Keratinocyte (primary cell): ENCODE data around the gene FNDC8. TPM values are rescaled to one million over a fixed set of nuclear protein-coding genes. Genes with fewer than 3 reads are reported as not detected.

Experiments used
- DNase-seq: peaks from one replicate; pipeline ENCODE4 v3.0.0-alpha.2; 2011; ENCODE audit warnings: low read depth, missing footprints, low spot score
- FAIRE-seq: peaks from 2 replicates; lab custom pipeline; 2011; peaks lifted over from hg19 to GRCh38; lab: Jason Lieb, UNC
- H2AFZ ChIP-seq: 2 replicates; pipeline ENCODE4 v1.6.0; 2012; ENCODE audit warnings: low read length, control low read depth, inconsistent platforms; ENCODE audit not compliant: control insufficient read depth
- H3K27ac ChIP-seq: 2 replicates; pipeline ENCODE4 v1.5.1; 2011; ENCODE audit warnings: low read length; ENCODE audit not compliant: control insufficient read depth, insufficient read depth
- H3K27me3 ChIP-seq: 3 replicates; pipeline ENCODE4 v1.6.0; 2011; ENCODE audit warnings: low read length; ENCODE audit not compliant: control insufficient read depth, insufficient read depth; ENCODE audit errors: extremely low read depth
- H3K36me3 ChIP-seq, 2 experiments: 2 replicates in 1 of 2; 3 replicates in 1 of 2; pipeline ENCODE4 v1.5.1; 2011; ENCODE audit warnings: low read length in 2 of 2, mild to moderate bottlenecking in 1 of 2; ENCODE audit not compliant: control insufficient read depth in 2 of 2, insufficient read depth in 2 of 2; ENCODE audit errors: extremely low read depth in 1 of 2
- H3K4me1 ChIP-seq: 3 replicates; pipeline ENCODE4 v1.5.1; 2011; ENCODE audit warnings: low read length; ENCODE audit not compliant: control insufficient read depth, insufficient read depth; ENCODE audit errors: extremely low read depth
- H3K4me2 ChIP-seq: 3 replicates; pipeline ENCODE4 v1.6.0; 2011; ENCODE audit warnings: low read depth, low read length; ENCODE audit not compliant: control insufficient read depth, insufficient read depth; ENCODE audit errors: extremely low read depth
- H3K4me3 ChIP-seq, 3 experiments: fragments of 200-600 bp in 1 of 3; sonication (generic) in 1 of 3; 2 replicates in 2 of 3; 3 replicates in 1 of 3; pipeline ENCODE4 v1.5.1; 2011 to 2016; ENCODE audit warnings: low read length in 3 of 3, mild to moderate bottlenecking in 3 of 3, control low read depth in 2 of 3, inconsistent platforms in 1 of 3, low read depth in 1 of 3, mixed read lengths in 1 of 3, mixed run types in 1 of 3, moderate library complexity in 1 of 3; ENCODE audit not compliant: control insufficient read depth in 2 of 3, insufficient read depth in 2 of 3; ENCODE audit errors: extremely low read depth in 1 of 3
- H3K79me2 ChIP-seq: 2 replicates; pipeline ENCODE4 v1.6.0; 2012; ENCODE audit warnings: low read length; ENCODE audit not compliant: control insufficient read depth, insufficient read depth
- H3K9ac ChIP-seq: 3 replicates; pipeline ENCODE4 v1.6.0; 2011; ENCODE audit warnings: low read length; ENCODE audit not compliant: control insufficient read depth, insufficient read depth; ENCODE audit errors: extremely low read depth
- H3K9me1 ChIP-seq: 3 replicates; pipeline ENCODE4 v1.6.0; 2011; ENCODE audit warnings: low read length; ENCODE audit not compliant: control insufficient read depth, insufficient read depth; ENCODE audit errors: extremely low read depth
- H3K9me3 ChIP-seq: 2 replicates; pipeline ENCODE4 v1.5.1; 2012; ENCODE audit warnings: low read depth, low read length; ENCODE audit not compliant: control insufficient read depth
- H4K20me1 ChIP-seq: 3 replicates; pipeline ENCODE4 v1.6.0; 2011; ENCODE audit warnings: low read length; ENCODE audit not compliant: control insufficient read depth, insufficient read depth; ENCODE audit errors: extremely low read depth
- EZH2 ChIP-seq: IDR thresholded peaks from one replicate; pipeline ENCODE4 v1.6.1; 2012; ENCODE audit warnings: inconsistent platforms, mild to moderate bottlenecking, low read length, moderate library complexity
- dilution Hi-C: fragments of 300-500 bp; cut with MboI; formaldehyde crosslinking; loops from one replicate; pipeline ENCODE4 v1.7.0; 2020; ENCODE audit warnings: low sequenced_read_pairs; ENCODE audit not compliant: extremely low pct_ligation_motif_present
- polyA plus RNA-seq, 5 experiments: library from polyadenylated mRNA; depleted of rRNA in 3 of 5; stranded (reverse) in 3 of 5; stranded (forward) in 1 of 5; unstranded in 1 of 5; fragments of >200 nt; gene quantifications; 1 replicate in 1 of 5; 2 replicates in 3 of 5; 3 replicates in 1 of 5; pipeline versions ENCODE4 v1.2.1 to v1.2.3, GENCODE V29; 2011 to 2012; ENCODE audit warnings: missing spikeins in 2 of 5, low read depth in 1 of 5, low replicate concordance in 1 of 5
- TF ChIP-seq, protein P1 (sequence below), 3 experiments: IDR thresholded peaks in 1 of 3; conservative IDR thresholded peaks in 1 of 3; optimal IDR thresholded peaks in 1 of 3; 2 replicates in 2 of 3; 3 replicates in 1 of 3; pipeline versions ENCODE3 to v1.5.1; 2011; ENCODE audit warnings: low read length in 3 of 3, mild to moderate bottlenecking in 3 of 3, moderate library complexity in 2 of 3, control low read depth in 1 of 3, inconsistent platforms in 1 of 3; ENCODE audit not compliant: insufficient read depth in 2 of 3; ENCODE audit errors: extremely low read depth in 1 of 3

FNDC8 gene
- polyA plus RNA-seq, 1 donor (not counting 4 experiments of a cell fraction or from before 2014, with no cell fraction given) = not detected

DNA sequence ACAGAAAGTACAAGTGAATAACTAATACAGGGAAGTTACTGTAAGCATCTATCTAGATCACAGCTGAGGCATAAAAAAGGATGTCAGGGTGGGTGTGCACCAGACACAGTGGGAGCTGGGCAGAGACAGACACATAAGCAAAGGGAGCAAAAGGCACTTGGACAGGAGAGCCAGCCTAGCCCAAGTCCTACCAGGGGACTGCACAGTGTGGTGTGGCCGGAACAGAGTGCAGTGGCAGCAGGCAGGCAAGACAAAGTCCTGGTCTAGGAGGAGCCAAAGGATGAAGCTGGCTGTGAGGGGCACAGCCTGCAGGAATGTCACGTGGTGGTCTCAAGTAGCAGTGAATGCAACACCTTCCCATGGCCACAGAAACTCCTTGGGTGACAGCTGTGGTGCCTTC lies 23.6 kb upstream of the FNDC8 start:
- Histone ChIP-seq H3K9me1 (no peaks in the 10 kb centered on the region), H3K79me2 (no peaks in the 10 kb centered on the region), H3K27me3 (no peaks in the 10 kb centered on the region), H3K36me3 (peaks cover 0 to 3% of the 10 kb centered on the region in 2 experiments), H3K4me1 (peaks cover 5% of the 10 kb centered on the region), H4K20me1 (no peaks in the 10 kb centered on the region), H3K4me3 (no peak overlapping the region), H3K27ac (no peak overlapping the region), H3K9me3 (no peaks in the 10 kb centered on the region), H3K9ac (no peak overlapping the region), H3K4me2 (no peak overlapping the region), H2AFZ (no peak overlapping the region)
- TF ChIP-seq EZH2 = no peak
- TF ChIP-seq, protein P1, sequence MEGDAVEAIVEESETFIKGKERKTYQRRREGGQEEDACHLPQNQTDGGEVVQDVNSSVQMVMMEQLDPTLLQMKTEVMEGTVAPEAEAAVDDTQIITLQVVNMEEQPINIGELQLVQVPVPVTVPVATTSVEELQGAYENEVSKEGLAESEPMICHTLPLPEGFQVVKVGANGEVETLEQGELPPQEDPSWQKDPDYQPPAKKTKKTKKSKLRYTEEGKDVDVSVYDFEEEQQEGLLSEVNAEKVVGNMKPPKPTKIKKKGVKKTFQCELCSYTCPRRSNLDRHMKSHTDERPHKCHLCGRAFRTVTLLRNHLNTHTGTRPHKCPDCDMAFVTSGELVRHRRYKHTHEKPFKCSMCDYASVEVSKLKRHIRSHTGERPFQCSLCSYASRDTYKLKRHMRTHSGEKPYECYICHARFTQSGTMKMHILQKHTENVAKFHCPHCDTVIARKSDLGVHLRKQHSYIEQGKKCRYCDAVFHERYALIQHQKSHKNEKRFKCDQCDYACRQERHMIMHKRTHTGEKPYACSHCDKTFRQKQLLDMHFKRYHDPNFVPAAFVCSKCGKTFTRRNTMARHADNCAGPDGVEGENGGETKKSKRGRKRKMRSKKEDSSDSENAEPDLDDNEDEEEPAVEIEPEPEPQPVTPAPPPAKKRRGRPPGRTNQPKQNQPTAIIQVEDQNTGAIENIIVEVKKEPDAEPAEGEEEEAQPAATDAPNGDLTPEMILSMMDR (optimal IDR thresholded peaks at IDR 0.05 in 1 of 3, IDR thresholded peaks at IDR 0.05 in 1 of 3, conservative IDR thresholded peaks at IDR 0.05 in 1 of 3; ENCODE audit: extremely low read depth in 1 of 3, insufficient read depth in 2 of 3, low read length in 3 of 3) = no peak
- dilution Hi-C loops = no loop called here
- DNase-seq = no peak
- FAIRE-seq = no peak

- dilution Hi-C loops = no loop called here
- Histone ChIP-seq H2AFZ (no peak overlapping the region), H4K20me1 (no peaks in the 10 kb centered on the region), H3K9me1 (no peaks in the 10 kb centered on the region), H3K4me1 (peaks cover under 1% of the 10 kb centered on the region), H3K9me3 (no peaks in the 10 kb centered on the region), H3K9ac (no peak overlapping the region), H3K27ac (no peak overlapping the region), H3K79me2 (no peaks in the 10 kb centered on the region), H3K4me2 (no peak overlapping the region), H3K4me3 (no peak overlapping the region), H3K36me3 (peaks cover 0 to 3% of the 10 kb centered on the region in 2 experiments), H3K27me3 (no peaks in the 10 kb centered on the region)
- TF ChIP-seq EZH2 = no peak
- TF ChIP-seq, protein P1 (optimal IDR thresholded peaks at IDR 0.05 in 1 of 3, IDR thresholded peaks at IDR 0.05 in 1 of 3, conservative IDR thresholded peaks at IDR 0.05 in 1 of 3; ENCODE audit: extremely low read depth in 1 of 3, insufficient read depth in 2 of 3, low read length in 3 of 3) = no peak
- no peak for FAIRE-seq
- DNase-seq = no peak
Observed at GRCh38 chr17:35099908-35100307, 21.5 kb upstream of the FNDC8 start.
